SK-N-SH (cell line): ENCODE results near the gene FMOD.

ENCODE experiments used
- CHD2 ChIP-seq: fragments of 150-350 bp; IDR thresholded peaks from 2 replicates; pipeline ENCODE4 v1.6.1; 2018; ENCODE audit warnings: low read length; ENCODE audit not compliant: partially characterized antibody
- EZH2phosphoT487 ChIP-seq: fragments of 200-600 bp; sonication (generic); IDR thresholded peaks from 2 replicates; pipeline ENCODE4 v1.6.1; 2017; ENCODE audit warnings: low read depth, mixed run types, mild to moderate bottlenecking, antibody characterized with exemption, moderate library complexity, borderline replicate concordance
- TEAD4 ChIP-seq: IDR thresholded peaks from 2 replicates; pipeline ENCODE4 v1.4.0; 2012; ENCODE audit warnings: mild to moderate bottlenecking, borderline replicate concordance; ENCODE audit not compliant: insufficient read depth
- YY1 ChIP-seq: IDR thresholded peaks from 2 replicates; pipeline ENCODE4 v1.4.0; 2012; ENCODE audit warnings: low read depth, mild to moderate bottlenecking

- TF ChIP-seq YY1: no peak
- TF ChIP-seq TEAD4: no peak
- no peak for TF ChIP-seq EZH2phosphoT487
- TF ChIP-seq CHD2: no peak
Observed at GRCh38 chr1:203369666-203370065, 18.7 kb upstream of the FMOD start.
